ENCODE data around the gene VIPR2. TPM values are rescaled to one million over a fixed set of nuclear protein-coding genes. Genes with fewer than 3 reads are reported as not detected.

Gene VIPR2
- total RNA-seq, 1 donor from 2014 or later = not detected

DNA sequence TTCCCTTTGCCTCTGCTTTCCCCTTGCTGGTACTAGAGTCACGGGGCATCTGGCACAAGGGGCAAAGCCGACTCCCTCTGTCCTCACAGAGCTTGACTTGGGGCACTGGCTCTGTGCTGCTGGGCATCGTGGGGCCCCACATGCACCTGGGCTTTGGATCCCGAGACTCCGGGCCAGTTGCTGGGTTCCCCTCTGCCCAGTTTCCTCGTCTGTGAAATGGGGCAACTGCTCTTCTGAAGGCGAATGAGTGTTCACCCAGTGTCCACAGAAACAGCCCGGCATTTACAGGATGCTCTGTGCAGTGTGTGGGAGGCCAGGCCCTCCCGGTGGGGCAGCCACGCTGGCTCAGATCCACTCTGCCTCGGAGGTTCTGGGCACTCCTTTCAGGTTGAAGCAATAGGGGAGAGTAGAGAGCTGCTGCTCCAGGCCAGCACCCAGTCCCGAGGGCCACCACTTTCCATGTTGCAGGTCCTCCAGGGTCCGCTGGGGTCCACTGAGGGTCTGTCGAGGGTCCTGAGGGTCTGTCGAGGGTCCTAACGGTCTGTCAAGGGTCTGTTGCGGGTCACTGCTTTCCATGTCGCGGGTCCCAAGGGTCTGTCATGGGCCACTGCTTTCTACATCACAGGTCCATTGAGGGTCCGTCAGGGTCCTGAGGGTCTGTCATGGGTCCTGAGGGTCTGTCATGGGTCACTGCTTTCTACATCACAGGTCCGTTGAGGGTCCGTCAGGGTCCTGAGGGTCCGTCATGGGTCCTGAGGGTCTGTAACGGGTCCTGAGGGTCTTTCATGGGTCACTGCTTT, 103.6 kb downstream of the VIPR2 start:
- TF ChIP-seq, protein P1, sequence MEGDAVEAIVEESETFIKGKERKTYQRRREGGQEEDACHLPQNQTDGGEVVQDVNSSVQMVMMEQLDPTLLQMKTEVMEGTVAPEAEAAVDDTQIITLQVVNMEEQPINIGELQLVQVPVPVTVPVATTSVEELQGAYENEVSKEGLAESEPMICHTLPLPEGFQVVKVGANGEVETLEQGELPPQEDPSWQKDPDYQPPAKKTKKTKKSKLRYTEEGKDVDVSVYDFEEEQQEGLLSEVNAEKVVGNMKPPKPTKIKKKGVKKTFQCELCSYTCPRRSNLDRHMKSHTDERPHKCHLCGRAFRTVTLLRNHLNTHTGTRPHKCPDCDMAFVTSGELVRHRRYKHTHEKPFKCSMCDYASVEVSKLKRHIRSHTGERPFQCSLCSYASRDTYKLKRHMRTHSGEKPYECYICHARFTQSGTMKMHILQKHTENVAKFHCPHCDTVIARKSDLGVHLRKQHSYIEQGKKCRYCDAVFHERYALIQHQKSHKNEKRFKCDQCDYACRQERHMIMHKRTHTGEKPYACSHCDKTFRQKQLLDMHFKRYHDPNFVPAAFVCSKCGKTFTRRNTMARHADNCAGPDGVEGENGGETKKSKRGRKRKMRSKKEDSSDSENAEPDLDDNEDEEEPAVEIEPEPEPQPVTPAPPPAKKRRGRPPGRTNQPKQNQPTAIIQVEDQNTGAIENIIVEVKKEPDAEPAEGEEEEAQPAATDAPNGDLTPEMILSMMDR (IDR thresholded peaks at IDR 0.05; ENCODE audit: insufficient read depth, low read length, severe bottlenecking) = no peak
- Histone ChIP-seq H3K4me3 (ENCODE audit: low read depth, low read length) (no peak overlapping the region), H3K27me3 (ENCODE audit: control insufficient read depth, insufficient read depth, low read length) (no peaks in the 10 kb centered on the region), H3K36me3 (ENCODE audit: control insufficient read depth, insufficient read depth, low read length) (no peaks in the 10 kb centered on the region)
- no peak for DNase-seq (ENCODE audit: low read depth)
- FAIRE-seq = peak; percentile 52

DNA sequence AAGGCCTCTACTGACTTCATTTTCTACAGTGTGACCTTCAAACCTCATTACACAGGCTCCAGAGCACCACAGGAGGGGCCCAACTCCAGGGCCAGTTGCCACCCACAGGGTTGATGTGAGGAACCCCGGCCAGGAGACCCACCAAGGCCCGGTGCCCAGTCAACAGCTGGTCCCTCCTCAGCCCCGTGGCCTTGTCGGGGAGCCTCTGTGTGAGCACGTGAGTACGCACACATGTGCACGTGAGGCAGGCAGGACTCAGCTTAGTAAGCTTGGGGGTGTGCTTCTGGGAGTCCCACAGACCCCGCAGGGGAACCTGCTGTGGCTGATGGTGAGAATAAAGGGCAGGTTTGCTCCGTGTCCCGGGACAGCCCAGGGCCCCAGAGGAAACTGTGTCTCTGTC, 104.5 kb downstream of the VIPR2 start:
- TF ChIP-seq, protein P1 (IDR thresholded peaks at IDR 0.05; ENCODE audit: insufficient read depth, low read length, severe bottlenecking) = no peak
- Histone ChIP-seq H3K36me3 (ENCODE audit: control insufficient read depth, insufficient read depth, low read length) (no peaks in the 10 kb centered on the region), H3K4me3 (ENCODE audit: low read depth, low read length) (no peak overlapping the region), H3K27me3 (ENCODE audit: control insufficient read depth, insufficient read depth, low read length) (no peaks in the 10 kb centered on the region)
- DNase-seq (ENCODE audit: low read depth) = no peak
- no peak for FAIRE-seq

DNA sequence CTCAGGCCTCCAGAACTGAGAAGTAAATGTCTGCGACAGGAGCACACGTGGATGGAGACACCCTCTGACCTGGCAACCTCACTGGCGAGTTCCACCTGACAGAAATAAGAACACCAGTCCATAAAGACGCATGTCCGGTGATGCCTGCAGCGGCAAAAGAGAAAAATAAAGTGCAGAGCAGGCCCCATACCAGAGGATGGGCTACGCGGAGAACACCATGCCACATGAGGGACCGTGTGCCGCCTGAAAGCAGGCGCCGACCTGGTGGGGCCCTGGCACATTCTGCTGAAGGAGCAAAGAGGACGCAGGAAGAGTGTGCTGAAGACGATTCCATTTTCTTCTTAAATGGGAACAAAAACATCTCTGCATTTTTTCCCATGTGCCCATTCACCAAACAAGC, 105.0 kb downstream of the VIPR2 start:
- no peaks in the 10 kb centered on the region for H3K27me3 ChIP-seq (ENCODE audit: control insufficient read depth, insufficient read depth, low read length)
- DNase-seq (ENCODE audit: low read depth) = no peak

DNA sequence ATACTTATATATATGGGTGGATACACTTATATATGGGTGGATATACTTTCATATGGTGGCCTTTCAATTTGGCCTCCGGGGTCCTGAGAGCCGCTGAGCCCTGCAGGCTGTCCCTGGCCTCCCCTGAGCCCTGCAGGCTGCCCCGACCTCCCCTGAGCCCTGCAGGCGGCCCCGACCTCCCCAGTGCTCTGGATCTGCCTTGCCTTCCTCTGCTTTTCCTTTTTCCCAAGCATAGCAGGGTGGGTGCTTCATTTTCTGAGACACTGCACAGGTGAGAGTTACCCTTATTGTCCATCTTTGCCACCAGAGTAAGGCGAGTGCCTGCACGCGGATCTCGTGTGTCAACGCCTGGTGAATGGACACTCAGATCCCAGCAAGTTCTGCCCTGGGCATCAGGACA, 106.6 kb downstream of the VIPR2 start:
- DNase-seq (ENCODE audit: low read depth) (no peak), FAIRE-seq (no peak)
- H3K36me3 ChIP-seq (ENCODE audit: control insufficient read depth, insufficient read depth, low read length) = no peaks in the 10 kb centered on the region
- TF ChIP-seq, protein P1 (IDR thresholded peaks at IDR 0.05; ENCODE audit: insufficient read depth, low read length, severe bottlenecking) = no peak
- H3K27me3 ChIP-seq (ENCODE audit: control insufficient read depth, insufficient read depth, low read length) = no peaks in the 10 kb centered on the region
- H3K4me3 ChIP-seq (ENCODE audit: low read depth, low read length) = no peak overlapping the region

More for the DNA sequence above, 105.0 kb downstream of the VIPR2 start:
- H3K36me3 ChIP-seq (ENCODE audit: control insufficient read depth, insufficient read depth, low read length) = no peaks in the 10 kb centered on the region
- no peak overlapping the region for H3K4me3 ChIP-seq (ENCODE audit: low read depth, low read length)
- TF ChIP-seq, protein P1 (IDR thresholded peaks at IDR 0.05; ENCODE audit: insufficient read depth, low read length, severe bottlenecking) = no peak
- no peak for FAIRE-seq

DNA sequence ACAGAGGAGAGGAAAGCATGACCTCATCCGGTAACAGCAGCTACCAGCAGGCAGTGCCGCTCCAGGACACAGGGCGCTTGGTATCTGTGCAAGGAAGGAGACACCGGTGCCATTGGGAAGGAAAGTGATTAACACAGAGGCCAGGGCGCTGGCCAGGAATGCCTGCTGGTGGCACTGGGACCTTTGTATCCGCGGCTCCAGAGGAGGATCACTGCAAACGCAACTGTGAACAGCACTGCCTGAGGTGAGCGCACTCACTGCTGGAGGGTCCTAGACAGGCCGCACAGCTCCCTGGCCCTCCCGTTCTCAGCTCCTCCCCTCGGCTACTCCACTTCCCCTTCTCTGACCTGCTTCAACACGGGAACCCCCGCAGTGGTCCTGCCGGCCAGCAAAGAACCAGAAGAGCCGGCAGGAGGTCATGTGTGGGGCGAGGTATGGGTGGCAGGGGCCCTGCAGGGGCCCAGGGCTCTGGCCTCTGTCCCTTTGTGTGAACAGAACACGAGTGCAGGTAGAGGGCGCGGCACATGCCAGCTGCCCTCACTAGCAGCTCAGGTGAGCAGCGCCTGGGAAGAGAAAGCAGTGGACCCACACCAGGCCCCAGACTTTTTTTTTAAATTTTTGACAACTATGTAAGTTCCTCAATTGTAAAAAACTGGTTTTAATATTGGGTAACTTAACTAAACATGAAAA, 107.6 kb downstream of the VIPR2 start:
- DNase-seq (ENCODE audit: low read depth) (no peak), FAIRE-seq (no peak)
- H3K4me3 ChIP-seq (ENCODE audit: low read depth, low read length) = no peak overlapping the region
- H3K36me3 ChIP-seq (ENCODE audit: control insufficient read depth, insufficient read depth, low read length) = no peaks in the 10 kb centered on the region
- TF ChIP-seq, protein P1 (IDR thresholded peaks at IDR 0.05; ENCODE audit: insufficient read depth, low read length, severe bottlenecking) = no peak
- H3K27me3 ChIP-seq (ENCODE audit: control insufficient read depth, insufficient read depth, low read length) = no peaks in the 10 kb centered on the region

Data from bronchial epithelial cell (primary cell).